GM12864 (cell line): ENCODE results near the gene PAFAH2.

Experiments
- DNase-seq: peaks from one replicate; pipeline ENCODE4 v3.0.0-alpha.2; 2011; ENCODE audit warnings: low read depth
- H3K4me3 ChIP-seq: 2 replicates; pipeline ENCODE4 v1.5.1; 2011; ENCODE audit warnings: mild to moderate bottlenecking, low read depth, low read length, control low read depth
- TF ChIP-seq, protein P1 (sequence below): IDR thresholded peaks from 2 replicates; pipeline ENCODE4 v1.5.1; 2011; ENCODE audit warnings: low read depth, mild to moderate bottlenecking, moderate library complexity, low read length, control low read depth, inconsistent platforms; ENCODE audit errors: missing control alignments

The PAFAH2 gene

DNA sequence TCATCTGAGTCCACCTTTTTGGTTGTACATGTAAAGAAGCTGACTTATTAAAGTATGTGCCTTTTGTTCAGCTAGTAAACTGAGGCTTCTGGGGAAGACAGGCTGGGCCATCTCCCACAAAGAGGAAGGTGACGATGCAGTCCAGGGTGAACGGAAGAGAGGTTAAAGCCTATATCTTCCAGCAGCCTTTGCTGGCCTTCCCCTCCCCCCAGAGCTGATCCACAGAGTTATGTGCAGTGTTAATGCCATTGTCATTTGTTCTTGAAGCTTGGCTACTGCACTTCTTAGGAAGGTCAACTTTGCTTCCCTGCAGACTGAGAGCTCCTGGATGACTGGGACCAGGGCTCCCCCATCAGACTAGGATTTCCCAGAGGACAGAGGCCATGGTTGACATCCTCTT is 45.9 kb upstream of the PAFAH2 start:
- no peak overlapping the region for H3K4me3 ChIP-seq
- no peak for DNase-seq
- TF ChIP-seq, protein P1, sequence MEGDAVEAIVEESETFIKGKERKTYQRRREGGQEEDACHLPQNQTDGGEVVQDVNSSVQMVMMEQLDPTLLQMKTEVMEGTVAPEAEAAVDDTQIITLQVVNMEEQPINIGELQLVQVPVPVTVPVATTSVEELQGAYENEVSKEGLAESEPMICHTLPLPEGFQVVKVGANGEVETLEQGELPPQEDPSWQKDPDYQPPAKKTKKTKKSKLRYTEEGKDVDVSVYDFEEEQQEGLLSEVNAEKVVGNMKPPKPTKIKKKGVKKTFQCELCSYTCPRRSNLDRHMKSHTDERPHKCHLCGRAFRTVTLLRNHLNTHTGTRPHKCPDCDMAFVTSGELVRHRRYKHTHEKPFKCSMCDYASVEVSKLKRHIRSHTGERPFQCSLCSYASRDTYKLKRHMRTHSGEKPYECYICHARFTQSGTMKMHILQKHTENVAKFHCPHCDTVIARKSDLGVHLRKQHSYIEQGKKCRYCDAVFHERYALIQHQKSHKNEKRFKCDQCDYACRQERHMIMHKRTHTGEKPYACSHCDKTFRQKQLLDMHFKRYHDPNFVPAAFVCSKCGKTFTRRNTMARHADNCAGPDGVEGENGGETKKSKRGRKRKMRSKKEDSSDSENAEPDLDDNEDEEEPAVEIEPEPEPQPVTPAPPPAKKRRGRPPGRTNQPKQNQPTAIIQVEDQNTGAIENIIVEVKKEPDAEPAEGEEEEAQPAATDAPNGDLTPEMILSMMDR: no peak

DNA sequence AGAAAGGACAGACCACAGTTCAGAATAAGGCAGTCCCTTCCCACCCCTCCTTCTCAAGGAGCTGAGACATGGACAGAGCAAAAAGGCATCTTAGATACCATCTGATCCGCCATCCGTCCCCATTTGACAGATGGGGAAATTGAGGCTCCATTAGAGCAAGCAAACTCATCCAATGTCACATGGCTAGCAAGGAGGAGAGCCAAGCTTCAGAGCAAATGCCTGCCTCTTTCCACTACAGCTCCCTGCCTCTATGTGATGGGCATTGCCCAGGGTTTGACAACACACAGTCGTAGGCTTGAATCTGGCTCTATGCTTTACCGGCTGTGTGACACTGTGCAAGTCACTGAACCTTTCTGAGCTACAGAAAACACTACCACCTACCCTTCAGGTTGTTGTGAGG is 44.1 kb upstream of the PAFAH2 start:
- no peak for DNase-seq
- H3K4me3 ChIP-seq: no peak overlapping the region
- TF ChIP-seq, protein P1: no peak

DNA sequence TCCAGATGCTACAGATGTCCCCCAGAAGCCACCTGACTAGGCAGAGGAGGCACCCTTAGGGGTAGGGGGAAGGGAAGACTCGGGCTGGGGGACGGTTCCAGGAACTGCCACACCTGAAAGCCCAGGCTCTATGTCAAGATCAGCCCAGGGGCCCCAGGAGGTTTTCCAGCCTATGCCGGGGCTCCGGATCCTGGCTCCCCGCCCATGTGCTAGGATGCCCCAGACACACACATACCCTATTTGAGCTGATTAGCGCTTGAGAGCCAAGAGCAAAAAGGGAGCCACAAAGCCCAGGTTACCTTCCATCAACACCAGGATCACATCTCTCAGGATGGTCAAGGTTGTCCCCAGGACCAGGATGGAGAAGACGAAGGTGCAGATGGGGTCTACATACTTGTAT is 43.5 kb upstream of the PAFAH2 start:
- H3K4me3 ChIP-seq: no peak overlapping the region
- TF ChIP-seq, protein P1: no peak
- DNase-seq: no peak

DNA sequence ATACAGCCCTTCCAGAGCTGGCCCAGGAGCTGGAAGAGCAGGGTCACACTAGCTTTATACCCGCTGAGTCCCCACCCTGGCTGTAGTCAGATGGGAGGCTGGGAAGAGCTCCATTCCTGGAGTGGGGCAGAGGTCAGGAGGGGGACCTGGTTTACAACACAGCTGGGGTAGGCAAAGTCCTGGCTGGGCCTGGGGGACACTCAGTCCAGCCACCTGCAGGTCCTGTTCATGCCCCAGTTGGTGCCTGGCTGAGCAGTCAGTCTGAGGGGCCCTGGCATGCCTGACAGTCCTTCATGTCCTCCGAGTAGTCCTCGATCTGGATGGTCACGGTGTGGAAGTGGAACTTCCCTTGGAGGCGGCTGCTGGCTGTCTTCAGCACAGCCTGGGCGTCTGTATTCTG is 41.0 kb upstream of the PAFAH2 start:
- no peak overlapping the region for H3K4me3 ChIP-seq
- TF ChIP-seq, protein P1: no peak
- no peak for DNase-seq

DNA sequence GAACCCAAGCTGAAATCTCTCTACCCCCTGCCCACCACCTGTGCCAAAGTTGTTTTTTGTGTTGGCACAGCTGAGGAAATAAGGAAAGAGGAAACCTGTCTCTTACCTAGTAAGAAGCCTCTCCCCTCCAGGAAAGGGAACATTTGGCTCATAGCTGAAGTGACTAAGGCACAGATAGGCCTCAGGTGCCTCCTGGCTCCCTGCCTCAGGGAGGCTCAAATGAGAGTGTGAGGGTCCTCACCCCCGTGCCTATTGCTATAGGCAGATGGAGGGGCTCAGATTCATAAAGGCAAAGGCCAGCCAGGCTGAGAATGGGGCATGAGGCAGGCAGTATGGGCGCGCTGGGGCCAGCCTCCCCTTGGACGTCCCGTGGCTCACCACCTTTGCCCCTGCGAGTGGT is 40.6 kb upstream of the PAFAH2 start:
- no peak overlapping the region for H3K4me3 ChIP-seq
- TF ChIP-seq, protein P1: no peak
- DNase-seq: no peak

DNA sequence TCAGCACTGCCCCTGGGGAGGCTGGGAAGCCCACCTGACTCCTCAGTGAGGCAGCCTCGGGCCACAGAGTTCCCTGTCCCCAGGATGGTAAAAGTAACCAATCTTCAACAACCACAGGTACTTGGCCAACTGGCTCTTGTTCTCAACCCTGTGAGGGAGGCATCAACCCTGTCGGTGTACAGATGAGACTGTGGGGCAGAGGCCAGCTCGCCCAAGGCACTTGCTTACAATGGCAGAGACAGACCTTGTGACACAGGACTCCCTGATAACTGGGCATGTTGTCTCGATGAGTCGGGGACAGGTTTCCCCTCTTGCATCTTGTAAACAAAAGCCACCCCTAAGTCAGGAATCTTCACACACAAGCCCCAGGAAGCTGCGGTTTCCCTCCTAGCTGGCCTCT is 40.0 kb upstream of the PAFAH2 start:
- TF ChIP-seq, protein P1: no peak
- H3K4me3 ChIP-seq: no peak overlapping the region
- DNase-seq: no peak

DNA sequence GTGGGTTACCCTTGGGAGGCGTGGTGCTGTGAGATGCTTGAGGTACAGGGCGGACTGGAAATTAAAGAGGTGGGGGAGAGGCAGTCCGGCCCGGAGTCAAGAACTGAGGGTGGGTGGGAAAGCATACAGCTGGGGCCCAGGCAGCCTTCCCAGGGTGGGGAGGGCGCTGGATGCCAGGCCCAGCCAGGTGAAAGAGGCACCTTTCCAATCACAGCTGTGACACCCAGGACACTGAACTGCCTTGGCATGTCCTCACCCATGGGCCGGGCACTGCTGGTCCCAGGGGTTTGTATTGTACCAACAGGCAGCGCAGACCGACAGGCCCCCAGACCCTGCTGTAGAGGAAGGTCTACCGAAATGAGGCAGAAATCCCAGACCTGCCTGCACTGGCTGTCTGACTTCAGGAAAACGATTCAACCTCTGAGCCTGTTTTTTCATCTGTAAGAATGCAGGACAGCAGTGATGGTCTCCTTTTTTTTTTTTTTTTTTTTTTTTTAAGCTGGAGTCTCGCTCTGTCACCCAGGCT is 39.0 kb upstream of the PAFAH2 start:
- DNase-seq: no peak
- no peak overlapping the region for H3K4me3 ChIP-seq
- TF ChIP-seq, protein P1: no peak
